CD4-positive, alpha-beta T cell (primary cell): Measurements from ENCODE around the gene DYSF. TPM values are rescaled to one million over a fixed set of nuclear protein-coding genes. Genes with fewer than 3 reads are reported as not detected.

Source experiments
- ATAC-seq: fragments of 200-7000 bp; cut with Tn5 transposase; one replicate; pipeline ENCODE4 v1.10.0; 2022; ENCODE audit warnings: mild to moderate bottlenecking; ENCODE audit not compliant: poor library complexity
- CTCF ChIA-PET: fragments of 350-600 bp; sonication (Branson Sonifier 250); formaldehyde crosslinking; loops from one replicate; lab custom pipeline; 2021; ENCODE audit warnings: antibody characterized with exemption, inconsistent platforms; lab: Charles Lee
- POLR2A ChIA-PET: fragments of 350-600 bp; sonication (Branson Sonifier 250); formaldehyde crosslinking; loops from one replicate; lab custom pipeline; 2021; ENCODE audit warnings: antibody characterized with exemption, inconsistent platforms; lab: Charles Lee
- DNase-seq, 14 experiments: peaks; one replicate each; pipeline ENCODE4 v3.0.0-alpha.2; 2013 to 2020; ENCODE audit warnings: mixed read lengths in 2 of 14
- H3K27ac ChIP-seq, 2 donors: one replicate each; pipeline versions ENCODE4 v1.5.1 to v1.7.0; 2013; ENCODE audit warnings: low read length in 2 of 2, low read depth in 1 of 2, mild to moderate bottlenecking in 1 of 2
- H3K27me3 ChIP-seq, 2 experiments: 1 replicate in 1 of 2; 2 replicates in 1 of 2; pipeline versions ENCODE4 v1.6.1 to v1.7.0; 2013; ENCODE audit warnings: low read length in 2 of 2, control low read depth in 1 of 2, mild to moderate bottlenecking in 1 of 2, moderate library complexity in 1 of 2; ENCODE audit not compliant: insufficient read depth in 2 of 2, control insufficient read depth in 1 of 2
- H3K36me3 ChIP-seq: one replicate; pipeline ENCODE4 v1.6.1; 2013; ENCODE audit warnings: low read length, control low read depth; ENCODE audit not compliant: insufficient read depth
- H3K4me1 ChIP-seq: one replicate; pipeline ENCODE4 v1.6.1; 2013; ENCODE audit warnings: low read length, control low read depth; ENCODE audit not compliant: insufficient read depth
- H3K4me3 ChIP-seq: one replicate; pipeline ENCODE4 v1.5.1; 2013; ENCODE audit warnings: mild to moderate bottlenecking, low read length, moderate library complexity
- H3K9me3 ChIP-seq, 2 experiments: 1 replicate in 1 of 2; 2 replicates in 1 of 2; pipeline versions ENCODE4 v1.6.1 to v1.7.0; 2013; ENCODE audit warnings: low read length in 2 of 2, mild to moderate bottlenecking in 2 of 2, control low read depth in 1 of 2, moderate library complexity in 1 of 2; ENCODE audit not compliant: control insufficient read depth in 1 of 2, insufficient read depth in 1 of 2
- H3K27ac Mint-ChIP-seq: one replicate; pipeline ENCODE4 v1.8.0; 2020; ENCODE audit warnings: mixed read lengths
- H3K27me3 Mint-ChIP-seq: one replicate; pipeline ENCODE4 v1.8.0; 2021; ENCODE audit warnings: mixed read lengths
- H3K36me3 Mint-ChIP-seq: one replicate; pipeline ENCODE4 v1.8.0; 2021; ENCODE audit warnings: low read depth, mixed read lengths
- H3K4me1 Mint-ChIP-seq: one replicate; pipeline ENCODE4 v1.8.0; 2021; ENCODE audit warnings: low read depth, mixed read lengths
- H3K4me3 Mint-ChIP-seq: one replicate; pipeline ENCODE4 v1.8.0; 2020; ENCODE audit warnings: mild to moderate bottlenecking, mixed read lengths
- H3K9me3 Mint-ChIP-seq: one replicate; pipeline ENCODE4 v1.8.0; 2020; ENCODE audit warnings: mixed read lengths
- CTCF ChIP-seq: fragments of 200-600 bp; IDR thresholded peaks from one replicate; pipeline ENCODE4 v1.8.0; 2022; ENCODE audit warnings: antibody characterized with exemption, mild to moderate bottlenecking
- intact Hi-C, 2 experiments: fragments of 100-400 bp; cut with DNase I in 1 of 2; cut with micrococcal nuclease in 1 of 2; formaldehyde crosslinking; loops; one replicate each; pipeline versions ENCODE4 v1.15.1 to v1.9.0; 2023 to 2025; cut with DNase I, micrococcal nuclease
- total RNA-seq, 174 experiments: library from RNA in 2 of 174; stranded (reverse) in 2 of 174; gene quantifications; one replicate each; pipeline ENCODE4 v1.2.3 and lab custom pipeline; 2021 to 2026

Gene DYSF
- total RNA-seq, 2 experiments from 2014 or later, result 0.27 to 0.31 TPM

DNA sequence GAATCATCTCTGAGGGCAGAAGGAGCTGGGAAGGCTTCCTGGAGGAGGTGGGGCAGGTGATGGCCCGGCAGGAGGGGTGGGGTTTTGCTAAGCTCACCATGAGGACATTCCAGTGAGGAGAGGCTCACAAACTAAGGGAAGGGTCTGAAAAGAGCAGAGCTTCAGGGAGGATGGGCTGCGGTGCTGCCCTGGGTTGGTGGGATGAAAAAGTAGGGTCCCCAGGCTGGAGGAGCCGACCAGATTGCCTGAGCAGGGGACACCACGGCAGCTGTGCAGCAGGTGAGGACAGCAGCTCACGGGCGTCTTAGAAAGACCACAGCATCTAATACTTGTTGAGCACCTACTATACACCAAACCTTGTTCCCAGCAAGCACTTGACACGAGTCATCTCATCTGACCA, 82.2 kb downstream of the DYSF start:
- no peak overlapping the region for H3K4me3 Mint-ChIP-seq
- Histone ChIP-seq H3K9me3 (no peaks in the 10 kb centered on the region), H3K27ac (no peak overlapping the region), H3K4me1 (no peaks in the 10 kb centered on the region), H3K36me3 (no peaks in the 10 kb centered on the region), H3K27me3 (peaks cover 2 to 5% of the 10 kb centered on the region in 2 experiments), H3K4me3 (no peak overlapping the region)
- POLR2A ChIA-PET, result no interaction called here
- H3K36me3 Mint-ChIP-seq, result no peaks in the 10 kb centered on the region
- H3K27me3 Mint-ChIP-seq, result peaks cover 44% of the 10 kb centered on the region
- H3K27ac Mint-ChIP-seq, result no peak overlapping the region
- H3K9me3 Mint-ChIP-seq, result no peaks in the 10 kb centered on the region
- CTCF ChIA-PET, result no interaction called here
- no peak for TF ChIP-seq CTCF
- ATAC-seq (no peak), DNase-seq (peak in 1 of 14 experiments; percentile 28)
- intact Hi-C loops, result no loop called here
- H3K4me1 Mint-ChIP-seq, result no peaks in the 10 kb centered on the region

DNA sequence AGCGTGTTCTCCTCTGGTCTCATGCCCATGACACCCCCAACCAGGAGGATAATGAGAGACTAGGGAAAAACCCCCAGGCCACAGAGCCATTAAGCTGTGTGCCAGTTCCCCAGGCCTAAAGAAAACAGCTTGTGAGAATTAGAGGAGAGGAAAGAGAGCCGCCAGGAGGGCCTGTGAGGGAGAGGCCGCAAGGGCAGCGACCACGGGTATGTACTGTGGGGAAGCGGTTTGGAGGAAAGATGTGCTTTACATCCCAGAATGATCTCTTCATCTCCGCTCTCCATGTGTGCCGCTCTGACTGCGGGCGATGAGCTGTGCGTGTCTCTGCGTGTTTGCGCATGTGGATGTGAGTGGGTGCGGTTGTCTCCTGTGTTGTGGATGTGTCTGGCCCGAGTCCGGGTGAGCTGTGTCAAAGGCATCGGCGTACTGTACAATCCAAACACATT, 82.9 kb downstream of the DYSF start:
- POLR2A ChIA-PET, result no interaction called here
- intact Hi-C loops, result no loop called here
- ATAC-seq, result no peak
- no peaks in the 10 kb centered on the region for H3K36me3 Mint-ChIP-seq
- no peaks in the 10 kb centered on the region for H3K9me3 Mint-ChIP-seq
- Histone ChIP-seq H3K27me3 (peaks cover 2 to 5% of the 10 kb centered on the region in 2 experiments), H3K9me3 (no peaks in the 10 kb centered on the region), H3K4me1 (no peaks in the 10 kb centered on the region), H3K27ac (no peak overlapping the region), H3K36me3 (no peaks in the 10 kb centered on the region), H3K4me3 (no peak overlapping the region)
- H3K4me3 Mint-ChIP-seq, result no peak overlapping the region
- H3K27me3 Mint-ChIP-seq, result peaks cover 37% of the 10 kb centered on the region
- no peak overlapping the region for H3K27ac Mint-ChIP-seq
- CTCF ChIA-PET, result no interaction called here
- peak in 1 of 14 experiments; percentile 12 for DNase-seq
- TF ChIP-seq CTCF, result no peak
- no peaks in the 10 kb centered on the region for H3K4me1 Mint-ChIP-seq

DNA sequence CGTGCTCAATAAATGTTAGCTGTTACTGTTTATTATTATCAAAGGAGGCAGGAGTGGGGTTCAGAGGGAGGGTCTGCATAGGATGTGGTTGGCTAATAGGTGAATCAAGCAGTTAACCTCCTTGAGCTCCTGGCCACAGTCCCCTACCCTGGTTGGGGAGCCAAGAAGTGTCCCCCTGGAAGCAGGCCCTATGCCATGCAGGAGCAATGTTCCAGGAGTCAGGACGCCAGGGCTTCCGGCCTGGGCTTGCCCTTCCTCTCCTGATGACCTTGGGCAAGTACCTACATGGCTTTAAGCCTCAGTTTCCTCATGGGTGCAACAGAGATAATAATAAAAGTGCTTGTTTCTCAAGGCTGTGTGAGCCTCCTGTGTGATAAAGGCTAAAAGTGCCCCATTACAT, 84.9 kb downstream of the DYSF start:
- Histone ChIP-seq H3K27ac (no peak overlapping the region), H3K36me3 (no peaks in the 10 kb centered on the region), H3K27me3 (peaks cover 0 to 2% of the 10 kb centered on the region in 2 experiments), H3K4me3 (no peak overlapping the region), H3K9me3 (peaks cover 0 to 4% of the 10 kb centered on the region in 2 experiments), H3K4me1 (no peaks in the 10 kb centered on the region)
- Mint-ChIP-seq H3K36me3 (no peaks in the 10 kb centered on the region), H3K4me3 (no peak overlapping the region), H3K9me3 (no peaks in the 10 kb centered on the region), H3K4me1 (no peaks in the 10 kb centered on the region), H3K27me3 (peaks cover 19% of the 10 kb centered on the region), H3K27ac (no peak overlapping the region)
- intact Hi-C loops, result no loop called here
- ATAC-seq, result no peak
- DNase-seq, result peak in 1 of 14 experiments; percentile 6
- no peak for TF ChIP-seq CTCF
- POLR2A ChIA-PET, result no interaction called here
- CTCF ChIA-PET, result interaction anchor here (0.5 kb wide), 1 partner anchor 45 kb away, joined by 3 read pairs; no protein-coding TSS in a partner anchor
